Panc1 (cell line): ENCODE measurements around the gene TLL2. TPM values are rescaled to one million over a fixed set of nuclear protein-coding genes. Genes with fewer than 3 reads are reported as not detected.

Experiments
- ATAC-seq: fragments of 200-7000 bp; cut with Tn5 transposase; 2 replicates; pipeline ENCODE4 v1.9.1; 2020; ENCODE audit warnings: mild to moderate bottlenecking, moderate library complexity
- BruUV-seq: library from RNA; stranded (reverse); fragments of 400-500 nt; replicated peaks from 2 replicates; lab custom pipeline; 2021; lab: Mats Ljungman, UMichigan
- CTCF ChIA-PET: fragments of 300-600 bp; sonication (Branson Sonifier 250); formaldehyde crosslinking; loops from one replicate; lab custom pipeline; 2022; ENCODE audit warnings: antibody characterized with exemption; lab: Charles Lee
- POLR2A ChIA-PET: fragments of 300-600 bp; sonication (Branson Sonifier 250); formaldehyde crosslinking; loops from one replicate; lab custom pipeline; 2022; ENCODE audit warnings: antibody characterized with exemption; lab: Charles Lee
- DNase-seq: peaks from one replicate; pipeline ENCODE4 v3.0.0-alpha.2; 2010; ENCODE audit warnings: low read depth, low spot score
- H3K27ac ChIP-seq: 2 replicates; pipeline ENCODE4 v1.5.1; 2011; ENCODE audit warnings: mild to moderate bottlenecking, low read length, inconsistent platforms
- H3K27me3 ChIP-seq: fragments of 200-500 bp; sonication (Bioruptor generic); 2 replicates; pipeline ENCODE4 v1.6.0; 2014; ENCODE audit warnings: low read length, inconsistent platforms; ENCODE audit not compliant: control insufficient read depth, insufficient read depth
- H3K36me3 ChIP-seq: fragments of 200-500 bp; sonication (Bioruptor generic); 2 replicates; pipeline ENCODE4 v1.5.1; 2014; ENCODE audit warnings: inconsistent platforms, mild to moderate bottlenecking, low read length, moderate library complexity; ENCODE audit not compliant: control insufficient read depth, insufficient read depth
- H3K4me1 ChIP-seq: 2 replicates; pipeline ENCODE4 v1.5.1; 2011; ENCODE audit warnings: inconsistent platforms, mild to moderate bottlenecking, low read length, moderate library complexity; ENCODE audit not compliant: control insufficient read depth, insufficient read depth
- H3K4me3 ChIP-seq, 2 experiments: 2 replicates each; pipeline ENCODE4 v1.5.1; 2011 to 2012; ENCODE audit warnings: low read depth in 2 of 2, low read length in 2 of 2, mild to moderate bottlenecking in 2 of 2, inconsistent platforms in 1 of 2, moderate library complexity in 1 of 2
- H3K9me3 ChIP-seq: fragments of 200-500 bp; sonication (Bioruptor generic); 2 replicates; pipeline ENCODE4 v1.5.1; 2014; ENCODE audit warnings: low read depth, mild to moderate bottlenecking, inconsistent platforms, low read length, moderate library complexity; ENCODE audit not compliant: control insufficient read depth, insufficient read depth
- POLR2AphosphoS5 ChIP-seq: IDR thresholded peaks from 2 replicates; pipeline ENCODE4 v1.6.1; 2012; ENCODE audit warnings: mild to moderate bottlenecking, low read depth, low read length, moderate library complexity
- SIN3A ChIP-seq: IDR thresholded peaks from 2 replicates; pipeline ENCODE4 v1.6.1; 2012; ENCODE audit warnings: low read depth, mild to moderate bottlenecking, low read length, moderate library complexity, borderline replicate concordance; ENCODE audit not compliant: insufficient read depth
- TCF7L2 ChIP-seq: IDR thresholded peaks from 2 replicates; pipeline ENCODE4 v1.6.1; 2011; ENCODE audit warnings: mild to moderate bottlenecking, low read depth, low read length, inconsistent platforms
- in situ Hi-C: cut with HindIII; loops from 2 replicates; pipeline ENCODE4 v1.10.0; 2016; ENCODE audit warnings: low sequenced_read_pairs, low pct_unique_long_range_greater_than_20kb
- intact Hi-C: fragments of 100-400 bp; cut with micrococcal nuclease; formaldehyde crosslinking; loops from one replicate; pipeline ENCODE4 v1.10.0; 2022; ENCODE audit not compliant: unreplicated experiment
- total RNA-seq: library from RNA; stranded (reverse); gene quantifications from one replicate; pipeline ENCODE4 v1.2.1, GENCODE V29; 2021; ENCODE audit not compliant: unreplicated experiment
- TF ChIP-seq, protein P1 (sequence below), 2 experiments: IDR thresholded peaks; 2 replicates each; pipeline ENCODE4 v1.6.1; 2011 to 2012; ENCODE audit warnings: low read depth in 2 of 2, control low read depth in 1 of 2, low read length in 1 of 2, mild to moderate bottlenecking in 1 of 2, moderate library complexity in 1 of 2; ENCODE audit not compliant: insufficient read depth in 1 of 2
- TF ChIP-seq, protein P2 (sequence below): fragments of 450-650 bp; IDR thresholded peaks from 2 replicates; pipeline ENCODE4 v1.5.1; 2017; ENCODE audit warnings: mild to moderate bottlenecking

The TLL2 gene
- total RNA-seq, 1 experiment from 2014 or later = 0.64 TPM

DNA sequence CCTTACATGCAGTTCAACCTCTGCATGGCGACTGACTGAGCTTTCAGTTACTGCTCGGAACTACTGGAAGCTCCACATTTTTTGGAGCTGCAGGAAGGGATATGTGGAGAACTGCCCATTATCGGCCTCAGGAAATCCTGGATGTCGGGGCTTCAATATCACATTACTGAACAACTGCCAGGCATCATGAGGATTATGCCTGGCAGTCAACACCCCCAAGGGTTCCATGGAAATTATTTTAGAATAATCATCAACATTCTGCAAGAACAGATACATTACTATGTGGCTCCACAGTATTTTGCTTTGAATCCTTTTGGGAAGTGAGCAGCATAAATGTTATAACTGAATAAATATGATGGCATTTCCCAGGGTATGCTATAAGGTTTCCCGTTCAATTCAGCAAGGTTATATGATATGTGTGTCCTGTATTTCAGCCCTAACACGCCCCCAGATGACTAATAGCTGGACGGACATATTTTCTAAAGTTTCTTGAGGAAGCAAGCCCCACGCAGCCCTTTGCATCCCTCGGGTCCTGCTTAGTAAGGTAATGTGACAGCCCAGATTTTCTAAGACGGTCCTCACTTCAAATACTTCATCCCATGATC, 101.9 kb downstream of the TLL2 start:
- intact Hi-C loops = no loop called here
- TF ChIP-seq SIN3A (no peak), POLR2AphosphoS5 (no peak)
- TF ChIP-seq, protein P1, sequence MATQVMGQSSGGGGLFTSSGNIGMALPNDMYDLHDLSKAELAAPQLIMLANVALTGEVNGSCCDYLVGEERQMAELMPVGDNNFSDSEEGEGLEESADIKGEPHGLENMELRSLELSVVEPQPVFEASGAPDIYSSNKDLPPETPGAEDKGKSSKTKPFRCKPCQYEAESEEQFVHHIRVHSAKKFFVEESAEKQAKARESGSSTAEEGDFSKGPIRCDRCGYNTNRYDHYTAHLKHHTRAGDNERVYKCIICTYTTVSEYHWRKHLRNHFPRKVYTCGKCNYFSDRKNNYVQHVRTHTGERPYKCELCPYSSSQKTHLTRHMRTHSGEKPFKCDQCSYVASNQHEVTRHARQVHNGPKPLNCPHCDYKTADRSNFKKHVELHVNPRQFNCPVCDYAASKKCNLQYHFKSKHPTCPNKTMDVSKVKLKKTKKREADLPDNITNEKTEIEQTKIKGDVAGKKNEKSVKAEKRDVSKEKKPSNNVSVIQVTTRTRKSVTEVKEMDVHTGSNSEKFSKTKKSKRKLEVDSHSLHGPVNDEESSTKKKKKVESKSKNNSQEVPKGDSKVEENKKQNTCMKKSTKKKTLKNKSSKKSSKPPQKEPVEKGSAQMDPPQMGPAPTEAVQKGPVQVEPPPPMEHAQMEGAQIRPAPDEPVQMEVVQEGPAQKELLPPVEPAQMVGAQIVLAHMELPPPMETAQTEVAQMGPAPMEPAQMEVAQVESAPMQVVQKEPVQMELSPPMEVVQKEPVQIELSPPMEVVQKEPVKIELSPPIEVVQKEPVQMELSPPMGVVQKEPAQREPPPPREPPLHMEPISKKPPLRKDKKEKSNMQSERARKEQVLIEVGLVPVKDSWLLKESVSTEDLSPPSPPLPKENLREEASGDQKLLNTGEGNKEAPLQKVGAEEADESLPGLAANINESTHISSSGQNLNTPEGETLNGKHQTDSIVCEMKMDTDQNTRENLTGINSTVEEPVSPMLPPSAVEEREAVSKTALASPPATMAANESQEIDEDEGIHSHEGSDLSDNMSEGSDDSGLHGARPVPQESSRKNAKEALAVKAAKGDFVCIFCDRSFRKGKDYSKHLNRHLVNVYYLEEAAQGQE (IDR thresholded peaks at IDR 0.05; ENCODE audit: insufficient read depth in 1 of 2, low read depth in 2 of 2, low read length in 1 of 2) = no peak
- DNase-seq (no peak), ATAC-seq (no peak)
- Histone ChIP-seq H3K9me3 (no peaks in the 10 kb centered on the region), H3K27ac (no peak overlapping the region), H3K4me3 (no peak overlapping the region), H3K27me3 (peaks cover 18% of the 10 kb centered on the region), H3K4me1 (no peaks in the 10 kb centered on the region), H3K36me3 (no peaks in the 10 kb centered on the region)
- ChIA-PET POLR2A (no interaction called here), CTCF (interaction anchor here (0.6 kb wide), 1 partner anchor 89 kb away, joined by 5 read pairs; no protein-coding TSS in a partner anchor)
- no TSS peak for BruUV-seq
- in situ Hi-C loops = no loop called here

DNA sequence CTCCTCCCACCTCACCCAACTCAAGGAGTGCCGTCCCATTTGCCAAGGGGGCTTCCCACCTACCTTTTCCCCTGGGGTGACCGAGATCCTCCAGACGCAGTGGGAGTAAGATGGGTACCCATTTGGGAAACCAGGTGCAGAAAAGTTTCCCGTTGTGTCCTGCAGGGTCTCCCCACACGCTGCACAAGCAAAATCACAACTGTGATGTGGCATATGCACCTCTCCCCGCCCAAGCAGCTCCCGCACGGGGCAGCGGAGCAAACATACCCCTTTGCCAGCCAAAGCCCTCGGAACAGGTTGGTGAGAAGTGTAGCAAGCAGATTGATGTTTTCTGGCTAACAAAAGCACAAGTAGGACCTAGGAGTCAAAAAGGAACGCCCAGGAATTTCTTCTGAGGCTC, 103.4 kb downstream of the TLL2 start:
- TF ChIP-seq, protein P2, sequence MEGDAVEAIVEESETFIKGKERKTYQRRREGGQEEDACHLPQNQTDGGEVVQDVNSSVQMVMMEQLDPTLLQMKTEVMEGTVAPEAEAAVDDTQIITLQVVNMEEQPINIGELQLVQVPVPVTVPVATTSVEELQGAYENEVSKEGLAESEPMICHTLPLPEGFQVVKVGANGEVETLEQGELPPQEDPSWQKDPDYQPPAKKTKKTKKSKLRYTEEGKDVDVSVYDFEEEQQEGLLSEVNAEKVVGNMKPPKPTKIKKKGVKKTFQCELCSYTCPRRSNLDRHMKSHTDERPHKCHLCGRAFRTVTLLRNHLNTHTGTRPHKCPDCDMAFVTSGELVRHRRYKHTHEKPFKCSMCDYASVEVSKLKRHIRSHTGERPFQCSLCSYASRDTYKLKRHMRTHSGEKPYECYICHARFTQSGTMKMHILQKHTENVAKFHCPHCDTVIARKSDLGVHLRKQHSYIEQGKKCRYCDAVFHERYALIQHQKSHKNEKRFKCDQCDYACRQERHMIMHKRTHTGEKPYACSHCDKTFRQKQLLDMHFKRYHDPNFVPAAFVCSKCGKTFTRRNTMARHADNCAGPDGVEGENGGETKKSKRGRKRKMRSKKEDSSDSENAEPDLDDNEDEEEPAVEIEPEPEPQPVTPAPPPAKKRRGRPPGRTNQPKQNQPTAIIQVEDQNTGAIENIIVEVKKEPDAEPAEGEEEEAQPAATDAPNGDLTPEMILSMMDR = no peak
- TF ChIP-seq POLR2AphosphoS5 (no peak), SIN3A (no peak), TCF7L2 (no peak)
- TF ChIP-seq, protein P1 (IDR thresholded peaks at IDR 0.05; ENCODE audit: insufficient read depth in 1 of 2, low read depth in 2 of 2, low read length in 1 of 2) = no peak
- POLR2A ChIA-PET = no interaction called here
- Histone ChIP-seq H3K4me3 (no peak overlapping the region), H3K9me3 (no peaks in the 10 kb centered on the region), H3K4me1 (no peaks in the 10 kb centered on the region), H3K36me3 (no peaks in the 10 kb centered on the region), H3K27me3 (peaks cover 20% of the 10 kb centered on the region), H3K27ac (no peak overlapping the region)
- no peak for DNase-seq
- intact Hi-C loops = no loop called here
- no peak for ATAC-seq
- BruUV-seq = no TSS peak
- in situ Hi-C loops = no loop called here
- CTCF ChIA-PET = no interaction called here
